K562 (cell line): ENCODE data around the gene TMEM273. TPM values are rescaled to one million over a fixed set of nuclear protein-coding genes. Genes with fewer than 3 reads are reported as not detected.

Experiments used
- ATAC-seq: fragments of 200-7000 bp; cut with Tn5 transposase; 3 replicates; pipeline ENCODE4 v1.9.1; 2020; ENCODE audit warnings: moderate library complexity
- BruUV-seq: library from RNA; stranded (reverse); fragments of 400-500 nt; replicated peaks from 2 replicates; lab custom pipeline; 2021; lab: Mats Ljungman, UMichigan
- CTCF ChIA-PET: fragments of 300-600 bp; formaldehyde crosslinking; extraction: SDS; loops from one replicate; lab custom pipeline; 2021; ENCODE audit warnings: low intra/inter-chr PET ratio; lab: Yijun Ruan, JAX
- POLR2A ChIA-PET: fragments of 300-600, 350-650 bp; sonication (Branson Sonifier 250); formaldehyde crosslinking; extraction: SDS; loops from one replicate; lab custom pipeline; 2021; ENCODE audit warnings: antibody characterized with exemption, inconsistent platforms; lab: Yijun Ruan, JAX
- DNase-seq, 4 experiments: peaks; one replicate each; pipeline versions ENCODE4 v3.0.0 to v3.0.0-alpha.2; 2011 to 2018; ENCODE audit warnings: low spot score in 3 of 4, mixed read lengths in 3 of 4; ENCODE audit errors: extremely low read depth in 1 of 4
- FAIRE-seq: peaks from 2 replicates; lab custom pipeline; 2011; peaks lifted over from hg19 to GRCh38; lab: Jason Lieb, UNC
- H2AFZ ChIP-seq: 2 replicates; pipeline ENCODE4 v1.6.0; 2011; ENCODE audit warnings: low read depth, low read length, control low read depth, inconsistent platforms
- H3K27ac ChIP-seq: fragments of 200-600 bp; 3 replicates; pipeline ENCODE4 v1.8.0; 2011; ENCODE audit warnings: low read depth, mild to moderate bottlenecking, control low read depth, inconsistent platforms, low read length, moderate library complexity, mixed read lengths; ENCODE audit errors: extremely low read depth
- H3K27me3 ChIP-seq, 2 experiments: fragments of 300-600 bp in 1 of 2; 2 replicates in 1 of 2; 3 replicates in 1 of 2; pipeline versions ENCODE4 v1.6.0 to v1.8.0; 2011; ENCODE audit warnings: inconsistent platforms in 2 of 2, low read length in 2 of 2, mild to moderate bottlenecking in 1 of 2, mixed read lengths in 1 of 2, moderate library complexity in 1 of 2; ENCODE audit not compliant: control insufficient read depth in 2 of 2, insufficient read depth in 2 of 2
- H3K36me3 ChIP-seq: fragments of 300-600 bp; 3 replicates; pipeline ENCODE4 v1.8.0; 2011; ENCODE audit warnings: mild to moderate bottlenecking, low read length, inconsistent platforms; ENCODE audit not compliant: control insufficient read depth, insufficient read depth
- H3K4me1 ChIP-seq, 2 experiments: fragments of 200-600 bp in 1 of 2; replicated peaks in 1 of 2; 2 replicates in 1 of 2; 3 replicates in 1 of 2; pipeline versions ENCODE4 v1.5.1 to v1.8.0; 2011; ENCODE audit warnings: inconsistent platforms in 2 of 2, low read length in 2 of 2, mild to moderate bottlenecking in 1 of 2, mixed read lengths in 1 of 2, moderate library complexity in 1 of 2; ENCODE audit not compliant: control insufficient read depth in 2 of 2, insufficient read depth in 2 of 2
- H3K4me2 ChIP-seq: 2 replicates; pipeline ENCODE4 v1.6.1; 2011; ENCODE audit warnings: low read length, control low read depth, inconsistent platforms, mixed read lengths; ENCODE audit not compliant: insufficient read depth
- H3K4me3 ChIP-seq: fragments of 200-600 bp; sonication (generic), shearing (Covaris generic); 2 replicates; pipeline ENCODE4 v1.5.1; 2016; ENCODE audit warnings: control low read depth, inconsistent platforms
- H3K79me2 ChIP-seq: fragments of 200-600 bp; 3 replicates; pipeline ENCODE4 v1.8.0; 2011; ENCODE audit warnings: low read length, inconsistent platforms; ENCODE audit not compliant: control insufficient read depth, insufficient read depth
- H3K9ac ChIP-seq, 2 experiments: 2 replicates each; pipeline versions ENCODE4 v1.6.0 to v1.6.1; 2011; ENCODE audit warnings: low read depth in 2 of 2, low read length in 2 of 2, control low read depth in 1 of 2, inconsistent platforms in 1 of 2, mild to moderate bottlenecking in 1 of 2, mixed read lengths in 1 of 2; ENCODE audit not compliant: insufficient read depth in 1 of 2
- H3K9me1 ChIP-seq: one replicate; pipeline ENCODE4 v1.6.0; 2011; ENCODE audit warnings: inconsistent platforms, mild to moderate bottlenecking, low read length, moderate library complexity; ENCODE audit not compliant: control insufficient read depth, insufficient read depth
- H3K9me3 ChIP-seq: replicated peaks from 2 replicates; pipeline ENCODE4 v1.5.1; 2011; ENCODE audit warnings: low read depth, low read length, inconsistent platforms; ENCODE audit not compliant: control insufficient read depth, insufficient read depth
- H4K20me1 ChIP-seq: replicated peaks from 2 replicates; pipeline ENCODE4 v1.6.1; 2011; ENCODE audit warnings: low read length, inconsistent platforms, mixed read lengths; ENCODE audit not compliant: control insufficient read depth, insufficient read depth
- CTBP1 ChIP-seq: fragments of 450-650 bp; IDR thresholded peaks from 2 replicates; pipeline ENCODE4 v1.6.1; 2016; ENCODE audit warnings: borderline replicate concordance
- NFXL1 ChIP-seq: fragments of 450-650 bp; formaldehyde crosslinking; IDR thresholded peaks from 2 replicates; pipeline ENCODE4 v1.4.0; 2021; ENCODE audit warnings: mild to moderate bottlenecking
- SPI1 ChIP-seq: IDR thresholded peaks from 2 replicates; pipeline ENCODE4 v1.6.1; 2011; ENCODE audit warnings: low read depth, low read length, control low read depth, borderline replicate concordance
- SRSF9 ChIP-seq: fragments of 200-400 bp; formaldehyde crosslinking; IDR thresholded peaks from 2 replicates; pipeline ENCODE4 v1.6.1; 2017; ENCODE audit warnings: low read depth, low read length, borderline replicate concordance
- TRIM28 ChIP-seq: fragments of 450-650 bp; IDR thresholded peaks from 2 replicates; pipeline ENCODE4 v1.6.1; 2017
- ZEB2 ChIP-seq: fragments of 450-650 bp; IDR thresholded peaks from 2 replicates; pipeline ENCODE4 v1.6.1; 2016
- ZNF174 ChIP-seq: fragments of 250-450 bp; sonication (Bioruptor Pico); IDR thresholded peaks from 2 replicates; pipeline ENCODE4 v1.4.0; 2020; ENCODE audit warnings: mild to moderate bottlenecking
- WGBS: fragments of 100-300 bp; shearing (Covaris generic); methylation state at CpG from one replicate; pipeline ENCODE4 v1.1.6; 2016; ENCODE audit warnings: low coverage, mixed read lengths; ENCODE audit not compliant: insufficient coverage; ENCODE audit errors: missing lambda C conversion rate; 5-methylcytosine and 5-hydroxymethylcytosine counted together
- in situ Hi-C: fragments of 300-500 bp; cut with MboI; formaldehyde crosslinking; loops from 4 replicates; pipeline ENCODE4 v1.15.0; 2018; ENCODE audit warnings: inconsistent platforms, mixed read lengths
- intact Hi-C: fragments of 100-400 bp; cut with micrococcal nuclease; formaldehyde crosslinking; loops from 2 replicates; pipeline ENCODE4 v1.14.2; 2022
- polyA plus RNA-seq, 8 experiments: library from polyadenylated mRNA; depleted of rRNA in 4 of 8; stranded (reverse) in 5 of 8; unstranded in 3 of 8; fragments of >200 nt; fragmentation: Nextera tagmentation in 2 of 8; fragmentation: Illumina TruSeq in 1 of 8; extraction: Ambion mirVana in 2 of 8; extraction: Trizol in 1 of 8; gene quantifications; 2 replicates each; pipeline versions ENCODE4 v1.2.1 to v1.2.3, GENCODE V29; 2011 to 2014; ENCODE audit warnings: inconsistent platforms in 1 of 8, missing spikeins in 1 of 8
- total RNA-seq, 7 experiments: library from RNA; depleted of rRNA in 6 of 7; stranded (reverse); fragments of >200 nt in 6 of 7; fragmentation: Illumina TruSeq in 2 of 7; extraction: Trizol in 2 of 7; gene quantifications; 2 replicates each; pipeline versions ENCODE4 v1.2.1 to v1.2.3, GENCODE V29; 2011 to 2021; ENCODE audit warnings: low replicate concordance in 1 of 7
- TF ChIP-seq, protein P1 (sequence below): sonication (generic); formaldehyde crosslinking; IDR thresholded peaks from 2 replicates; pipeline ENCODE4 v1.9.0; 2022; ENCODE audit warnings: mild to moderate bottlenecking, missing genetic modification reagents
- TF ChIP-seq, protein P2 (sequence below): fragments of 450-650 bp; IDR thresholded peaks from 2 replicates; pipeline ENCODE4 v1.6.1; 2014; ENCODE audit warnings: low read depth, mild to moderate bottlenecking, moderate library complexity, borderline replicate concordance

Gene TMEM273
- total and polyA plus RNA-seq, 9 of the 15 experiments (the other 6 are each of a cell fraction or from before 2014, with no cell fraction given) = 39.2 to 131 (median 95.6) TPM

GRCh38 chr10:49168831-49169500, 19.2 kb downstream of the TMEM273 start:
- DNase-seq (no peak), FAIRE-seq (no peak), ATAC-seq (no peak)
- H3K9me3 ChIP-seq = no peaks in the 10 kb centered on the region
- H3K36me3 ChIP-seq = peaks cover 46% of the 10 kb centered on the region; the same call in 2 of the 3 replicates
- H3K27me3 ChIP-seq = no peaks in the 10 kb centered on the region
- BruUV-seq = no TSS peak
- no peak overlapping the region for H3K4me3 ChIP-seq
- H3K27ac ChIP-seq = peak overlapping the region; percentile 2; the same call in 1 of the 3 replicates
- 0 out of 2 replicates have a peak overlapping the region, but pooled peaks have one; percentile 5 for H2AFZ ChIP-seq
- H3K4me1 ChIP-seq = peaks cover 82 to 96% of the 10 kb centered on the region in 2 experiments
- H3K9me1 ChIP-seq = peaks cover 9% of the 10 kb centered on the region
- peak; percentile 42; the same call in 1 of the 2 replicates for TF ChIP-seq SPI1
- TF ChIP-seq ZNF174 = no peak
- no peak for TF ChIP-seq SRSF9
- TF ChIP-seq NFXL1 = no peak
- no peak overlapping the region for H3K4me2 ChIP-seq
- intact Hi-C loops = no loop called here
- CTCF ChIA-PET = no interaction called here
- H3K9ac ChIP-seq = no peak overlapping the region; a peak in 1 of 4 replicates
- H4K20me1 ChIP-seq = no peaks in the 10 kb centered on the region
- POLR2A ChIA-PET = interaction anchor here (2.8 kb wide), 1 partner anchor 9 kb away, joined by 11 read pairs; no protein-coding TSS in a partner anchor
- 71% methylated on average over 6 of the region's 6 CpGs for WGBS
- peaks cover 48% of the 10 kb centered on the region; the same call in 2 of the 3 replicates for H3K79me2 ChIP-seq
- in situ Hi-C loops = loop anchor here (5.0 kb wide), 1 partner anchor 182 kb away; no protein-coding TSS in a partner anchor

- Histone ChIP-seq H3K79me2 (peaks cover 48% of the 10 kb centered on the region; the same call in 2 of the 3 replicates), H3K9me1 (peaks cover 9% of the 10 kb centered on the region), H3K36me3 (peaks cover 54% of the 10 kb centered on the region), H3K4me3 (no peak overlapping the region), H3K9ac (peak overlapping the region; percentile 32 to 87; a peak in 3 of 4 replicates), H3K27ac (peak overlapping the region; percentile 40), H3K4me1 (peaks cover 75 to 96% of the 10 kb centered on the region in 2 experiments), H3K4me2 (peak overlapping the region; percentile 70; the same call in 1 of the 2 replicates), H4K20me1 (no peaks in the 10 kb centered on the region), H3K9me3 (no peaks in the 10 kb centered on the region), H3K27me3 (no peaks in the 10 kb centered on the region), H2AFZ (peak overlapping the region; percentile 43; the same call in 1 of the 2 replicates)
- intact Hi-C loops = no loop called here
- no TSS peak for BruUV-seq
- WGBS = 49% methylated on average over 4 of the region's 4 CpGs
- CTCF ChIA-PET = no interaction called here
- no peak for FAIRE-seq
- in situ Hi-C loops = loop anchor here (5.0 kb wide), 1 partner anchor 181 kb away; no protein-coding TSS in a partner anchor
- ATAC-seq = no peak
- POLR2A ChIA-PET = interaction anchor here (1.1 to 2.8 kb wide), 3 partner anchors 10 to 14 kb away, joined by 3 to 11 read pairs (median 4); no protein-coding TSS in a partner anchor
- peak in 3 of 4 experiments; percentile 45 to 58 (median 58) for DNase-seq
- peak; percentile 36; the same call in 1 of the 2 replicates for TF ChIP-seq SPI1
- TF ChIP-seq ZEB2 = peak; percentile 64; the same call in 1 of the 2 replicates
- TF ChIP-seq, protein P1, sequence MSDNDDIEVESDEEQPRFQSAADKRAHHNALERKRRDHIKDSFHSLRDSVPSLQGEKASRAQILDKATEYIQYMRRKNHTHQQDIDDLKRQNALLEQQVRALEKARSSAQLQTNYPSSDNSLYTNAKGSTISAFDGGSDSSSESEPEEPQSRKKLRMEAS (CRISPR knock-in tag) = peak; percentile 45; the same call in 1 of the 2 replicates
- TF ChIP-seq, protein P2, sequence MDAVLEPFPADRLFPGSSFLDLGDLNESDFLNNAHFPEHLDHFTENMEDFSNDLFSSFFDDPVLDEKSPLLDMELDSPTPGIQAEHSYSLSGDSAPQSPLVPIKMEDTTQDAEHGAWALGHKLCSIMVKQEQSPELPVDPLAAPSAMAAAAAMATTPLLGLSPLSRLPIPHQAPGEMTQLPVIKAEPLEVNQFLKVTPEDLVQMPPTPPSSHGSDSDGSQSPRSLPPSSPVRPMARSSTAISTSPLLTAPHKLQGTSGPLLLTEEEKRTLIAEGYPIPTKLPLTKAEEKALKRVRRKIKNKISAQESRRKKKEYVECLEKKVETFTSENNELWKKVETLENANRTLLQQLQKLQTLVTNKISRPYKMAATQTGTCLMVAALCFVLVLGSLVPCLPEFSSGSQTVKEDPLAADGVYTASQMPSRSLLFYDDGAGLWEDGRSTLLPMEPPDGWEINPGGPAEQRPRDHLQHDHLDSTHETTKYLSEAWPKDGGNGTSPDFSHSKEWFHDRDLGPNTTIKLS = no peak
- no peak for TF ChIP-seq TRIM28
- TF ChIP-seq CTBP1 = peak; percentile 76; the same call in 1 of the 2 replicates
Observed at GRCh38 chr10:49168171-49168540, 20.0 kb downstream of the TMEM273 start.
